Naive thymus-derived CD4-positive, alpha-beta T cell (primary cell): ENCODE results near the gene KRT80. TPM values are rescaled to one million over a fixed set of nuclear protein-coding genes. Genes with fewer than 3 reads are reported as not detected.
A peak's percentile ranks its signal among the peaks of the same experiment; 100 is the strongest.

ENCODE experiments used
- ATAC-seq: fragments of 150-1000 bp; cut with Tn5 transposase; 2 replicates; pipeline ENCODE4 v1.10.0; 2021; ENCODE audit warnings: mild to moderate bottlenecking, moderate library complexity
- CTCF ChIA-PET: fragments of 350-600 bp; sonication (Branson Sonifier 250); formaldehyde crosslinking; loops from one replicate; lab custom pipeline; 2021; ENCODE audit warnings: antibody characterized with exemption; lab: Charles Lee
- POLR2A ChIA-PET: fragments of 350-600 bp; sonication (Branson Sonifier 250); formaldehyde crosslinking; loops from one replicate; lab custom pipeline; 2021; ENCODE audit warnings: antibody characterized with exemption, inconsistent platforms; lab: Charles Lee
- DNase-seq, 9 donors: peaks; one replicate each; pipeline versions ENCODE4 v3.0.0 to v3.0.0-alpha.2; 2020 to 2022; ENCODE audit warnings: mixed read lengths in 1 of 9
- H3K27ac ChIP-seq: one replicate; pipeline ENCODE4 v1.7.0; 2013; ENCODE audit warnings: mild to moderate bottlenecking, low read depth, low read length, moderate library complexity
- H3K27me3 ChIP-seq, 2 donors: one replicate each; pipeline ENCODE4 v1.7.0; 2013; ENCODE audit warnings: low read length in 2 of 2, mild to moderate bottlenecking in 2 of 2, moderate library complexity in 2 of 2; ENCODE audit not compliant: control insufficient read depth in 2 of 2, insufficient read depth in 2 of 2
- H3K36me3 ChIP-seq, 3 experiments: 1 replicate in 2 of 3; 2 replicates in 1 of 3; pipeline ENCODE4 v1.7.0; 2013; ENCODE audit warnings: low read length in 3 of 3, mild to moderate bottlenecking in 3 of 3, moderate library complexity in 1 of 3; ENCODE audit not compliant: insufficient read depth in 3 of 3, control insufficient read depth in 2 of 3
- H3K4me1 ChIP-seq, 2 donors: one replicate each; pipeline ENCODE4 v1.7.0; 2013; ENCODE audit warnings: low read length in 2 of 2, mild to moderate bottlenecking in 2 of 2, moderate library complexity in 1 of 2; ENCODE audit not compliant: control insufficient read depth in 2 of 2, insufficient read depth in 2 of 2
- H3K4me3 ChIP-seq: 2 replicates; pipeline ENCODE4 v1.7.0; 2013; ENCODE audit warnings: mild to moderate bottlenecking, low read length
- H3K9me3 ChIP-seq, 3 experiments: 1 replicate in 2 of 3; 2 replicates in 1 of 3; pipeline ENCODE4 v1.7.0; 2013; ENCODE audit warnings: low read length in 3 of 3; ENCODE audit not compliant: control insufficient read depth in 2 of 3
- H3K27ac Mint-ChIP-seq, 9 donors: one replicate each; pipeline ENCODE4 v1.8.0; 2020 to 2022; ENCODE audit warnings: mixed read lengths in 9 of 9, mild to moderate bottlenecking in 8 of 9, moderate library complexity in 5 of 9, inconsistent platforms in 2 of 9
- H3K27me3 Mint-ChIP-seq, 5 donors: one replicate each; pipeline ENCODE4 v1.8.0; 2021 to 2022; ENCODE audit warnings: mixed read lengths in 5 of 5, mild to moderate bottlenecking in 1 of 5
- H3K36me3 Mint-ChIP-seq, 5 donors: one replicate each; pipeline ENCODE4 v1.8.0; 2020 to 2022; ENCODE audit warnings: mixed read lengths in 5 of 5, mild to moderate bottlenecking in 3 of 5, inconsistent platforms in 1 of 5
- H3K4me1 Mint-ChIP-seq, 7 donors: one replicate each; pipeline ENCODE4 v1.8.0; 2020 to 2022; ENCODE audit warnings: mixed read lengths in 7 of 7, mild to moderate bottlenecking in 3 of 7, inconsistent platforms in 1 of 7
- H3K4me3 Mint-ChIP-seq, 10 donors: one replicate each; pipeline ENCODE4 v1.8.0; 2020 to 2022; ENCODE audit warnings: mild to moderate bottlenecking in 10 of 10, mixed read lengths in 10 of 10, moderate library complexity in 6 of 10, inconsistent platforms in 2 of 10
- H3K9me3 Mint-ChIP-seq, 11 donors: one replicate each; pipeline ENCODE4 v1.8.0; 2020 to 2022; ENCODE audit warnings: mixed read lengths in 11 of 11, mild to moderate bottlenecking in 4 of 11, inconsistent platforms in 1 of 11, moderate library complexity in 1 of 11
- intact Hi-C, 2 donors: fragments of 100-400 bp; cut with micrococcal nuclease; formaldehyde crosslinking; loops; one replicate each; pipeline ENCODE4 v1.15.1; 2023
- polyA plus RNA-seq, 2 donors: library from polyadenylated mRNA; unstranded; fragments of 300-500 nt; fragmentation: Illumina TruSeq; gene quantifications; one replicate each; pipeline ENCODE4 v1.2.3, GENCODE V29; 2021
- total RNA-seq, 6 experiments: library from RNA in 5 of 6; stranded (reverse) in 5 of 6; gene quantifications; 1 replicate in 5 of 6; 2 replicates in 1 of 6; pipeline ENCODE4 v1.2.3 and lab custom pipeline; 2021 to 2026

KRT80 gene
- total and polyA plus RNA-seq, 7 experiments from 2014 or later: 0.12 TPM; not detected in 6

- intact Hi-C loops: loop anchor here in 1 of 2 donors (1.0 kb wide), 1 partner anchor 188 kb away; no protein-coding TSS in a partner anchor
- no peaks in the 10 kb centered on the region for H3K27me3 ChIP-seq
- H3K27ac ChIP-seq: no peak overlapping the region
- no peaks in the 10 kb centered on the region for H3K9me3 Mint-ChIP-seq
- no peaks in the 10 kb centered on the region for H3K4me1 ChIP-seq
- peaks cover 0 to 3% (median 0%) of the 10 kb centered on the region in 7 donors for H3K4me1 Mint-ChIP-seq
- H3K4me3 ChIP-seq: no peak overlapping the region
- no peak overlapping the region for H3K27ac Mint-ChIP-seq
- no peaks in the 10 kb centered on the region for H3K9me3 ChIP-seq
- no peak for DNase-seq
- H3K36me3 ChIP-seq: no peaks in the 10 kb centered on the region
- H3K27me3 Mint-ChIP-seq: peaks cover 0 to 16% (median 10%) of the 10 kb centered on the region in 5 donors
- CTCF ChIA-PET: interaction anchor here (1.0 to 2.3 kb wide), 5 partner anchors 17 to 189 kb away, joined by 3 to 15 read pairs (median 3); no protein-coding TSS in a partner anchor
- POLR2A ChIA-PET: no interaction called here
- H3K4me3 Mint-ChIP-seq: no peak overlapping the region
- no peak for ATAC-seq
- no peaks in the 10 kb centered on the region for H3K36me3 Mint-ChIP-seq
Measured at GRCh38 chr12:52139147-52139546, 52.7 kb downstream of the KRT80 start.

- no peak overlapping the region for H3K4me3 Mint-ChIP-seq
- DNase-seq: no peak
- Histone ChIP-seq H3K27me3 (no peaks in the 10 kb centered on the region), H3K4me3 (no peak overlapping the region), H3K27ac (no peak overlapping the region), H3K9me3 (no peaks in the 10 kb centered on the region), H3K36me3 (no peaks in the 10 kb centered on the region), H3K4me1 (no peaks in the 10 kb centered on the region)
- no peak overlapping the region for H3K27ac Mint-ChIP-seq
- intact Hi-C loops: no loop called here
- H3K4me1 Mint-ChIP-seq: peaks cover 0 to 2% (median 0%) of the 10 kb centered on the region in 7 donors
- no peak for ATAC-seq
- H3K9me3 Mint-ChIP-seq: no peaks in the 10 kb centered on the region
- peaks cover 0 to 16% (median 10%) of the 10 kb centered on the region in 5 donors for H3K27me3 Mint-ChIP-seq
- ChIA-PET POLR2A (no interaction called here), CTCF (no interaction called here)
- H3K36me3 Mint-ChIP-seq: no peaks in the 10 kb centered on the region
Measured at GRCh38 chr12:52137746-52138145, 54.1 kb downstream of the KRT80 start.

DNA sequence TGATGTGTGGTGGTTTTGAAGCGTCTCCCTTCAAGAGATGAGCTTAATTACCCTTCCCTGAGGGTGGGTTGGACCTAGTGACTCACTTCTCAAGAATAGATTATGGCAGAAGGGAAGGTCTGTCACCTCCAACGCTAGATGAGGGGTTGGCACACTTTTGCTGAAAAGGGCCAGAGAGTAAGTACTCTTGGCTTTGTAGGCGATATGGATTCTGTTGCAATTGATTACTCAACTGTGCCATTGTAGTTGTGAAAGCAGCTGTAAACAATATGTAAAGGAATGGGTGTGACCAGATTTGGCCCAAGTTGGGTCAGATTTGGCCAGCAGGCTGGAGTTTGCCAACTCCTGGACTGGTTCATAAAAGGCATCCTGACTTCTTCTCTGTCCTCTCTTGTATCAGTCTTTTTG lies 59.1 kb downstream of the KRT80 start:
- Histone ChIP-seq H3K9me3 (no peaks in the 10 kb centered on the region), H3K36me3 (no peaks in the 10 kb centered on the region), H3K27me3 (no peaks in the 10 kb centered on the region), H3K27ac (no peak overlapping the region), H3K4me1 (no peaks in the 10 kb centered on the region), H3K4me3 (no peak overlapping the region)
- Mint-ChIP-seq H3K27me3 (peaks cover 0 to 21% (median 8%) of the 10 kb centered on the region in 5 donors), H3K27ac (no peak overlapping the region), H3K4me1 (no peaks in the 10 kb centered on the region), H3K36me3 (no peaks in the 10 kb centered on the region), H3K4me3 (no peak overlapping the region), H3K9me3 (no peaks in the 10 kb centered on the region)
- ChIA-PET POLR2A (no interaction called here), CTCF (interaction anchor here (0.5 to 1.6 kb wide), 2 partner anchors 107 to 151 kb away, joined by 3 to 6 read pairs; no protein-coding TSS in a partner anchor)
- DNase-seq (peak in 1 of 9 donors; percentile 2), ATAC-seq (peak; percentile 41)
- intact Hi-C loops: no loop called here

- ATAC-seq: no peak
- no peak overlapping the region for H3K27ac Mint-ChIP-seq
- no peaks in the 10 kb centered on the region for H3K4me1 Mint-ChIP-seq
- Histone ChIP-seq H3K9me3 (no peaks in the 10 kb centered on the region), H3K27me3 (no peaks in the 10 kb centered on the region), H3K27ac (no peak overlapping the region), H3K36me3 (no peaks in the 10 kb centered on the region), H3K4me3 (no peak overlapping the region), H3K4me1 (no peaks in the 10 kb centered on the region)
- peaks cover 5 to 25% (median 9%) of the 10 kb centered on the region in 5 donors for H3K27me3 Mint-ChIP-seq
- H3K4me3 Mint-ChIP-seq: no peak overlapping the region
- H3K36me3 Mint-ChIP-seq: peaks cover 0 to 4% (median 0%) of the 10 kb centered on the region in 5 donors
- intact Hi-C loops: no loop called here
- POLR2A ChIA-PET: no interaction called here
- CTCF ChIA-PET: interaction anchor here (1.0 kb wide), 1 partner anchor 105 kb away, joined by 3 read pairs; no protein-coding TSS in a partner anchor
- DNase-seq: peak in 1 of 9 donors; percentile 3
- H3K9me3 Mint-ChIP-seq: no peaks in the 10 kb centered on the region
Measured at GRCh38 chr12:52130711-52131110, 61.1 kb downstream of the KRT80 start.

GRCh38 chr12:52127683-52128450 lies 63.9 kb downstream of the KRT80 start:
- intact Hi-C loops: no loop called here
- ChIA-PET POLR2A (no interaction called here), CTCF (interaction anchor here (1.1 to 1.8 kb wide), 3 partner anchors 8 to 103 kb away, joined by 3 to 7 read pairs (median 3); no protein-coding TSS in a partner anchor)
- H3K36me3 ChIP-seq: no peaks in the 10 kb centered on the region
- no peaks in the 10 kb centered on the region for H3K4me1 ChIP-seq
- H3K4me1 Mint-ChIP-seq: no peaks in the 10 kb centered on the region
- H3K27ac Mint-ChIP-seq: no peak overlapping the region
- peaks cover 0 to 4% (median 0%) of the 10 kb centered on the region in 5 donors for H3K36me3 Mint-ChIP-seq
- DNase-seq: no peak
- H3K9me3 ChIP-seq: no peaks in the 10 kb centered on the region
- H3K4me3 ChIP-seq: no peak overlapping the region
- H3K4me3 Mint-ChIP-seq: no peak overlapping the region
- H3K27ac ChIP-seq: no peak overlapping the region
- H3K27me3 Mint-ChIP-seq: peaks cover 6 to 32% (median 14%) of the 10 kb centered on the region in 5 donors
- no peak for ATAC-seq
- H3K27me3 ChIP-seq: no peaks in the 10 kb centered on the region
- H3K9me3 Mint-ChIP-seq: no peaks in the 10 kb centered on the region

DNA sequence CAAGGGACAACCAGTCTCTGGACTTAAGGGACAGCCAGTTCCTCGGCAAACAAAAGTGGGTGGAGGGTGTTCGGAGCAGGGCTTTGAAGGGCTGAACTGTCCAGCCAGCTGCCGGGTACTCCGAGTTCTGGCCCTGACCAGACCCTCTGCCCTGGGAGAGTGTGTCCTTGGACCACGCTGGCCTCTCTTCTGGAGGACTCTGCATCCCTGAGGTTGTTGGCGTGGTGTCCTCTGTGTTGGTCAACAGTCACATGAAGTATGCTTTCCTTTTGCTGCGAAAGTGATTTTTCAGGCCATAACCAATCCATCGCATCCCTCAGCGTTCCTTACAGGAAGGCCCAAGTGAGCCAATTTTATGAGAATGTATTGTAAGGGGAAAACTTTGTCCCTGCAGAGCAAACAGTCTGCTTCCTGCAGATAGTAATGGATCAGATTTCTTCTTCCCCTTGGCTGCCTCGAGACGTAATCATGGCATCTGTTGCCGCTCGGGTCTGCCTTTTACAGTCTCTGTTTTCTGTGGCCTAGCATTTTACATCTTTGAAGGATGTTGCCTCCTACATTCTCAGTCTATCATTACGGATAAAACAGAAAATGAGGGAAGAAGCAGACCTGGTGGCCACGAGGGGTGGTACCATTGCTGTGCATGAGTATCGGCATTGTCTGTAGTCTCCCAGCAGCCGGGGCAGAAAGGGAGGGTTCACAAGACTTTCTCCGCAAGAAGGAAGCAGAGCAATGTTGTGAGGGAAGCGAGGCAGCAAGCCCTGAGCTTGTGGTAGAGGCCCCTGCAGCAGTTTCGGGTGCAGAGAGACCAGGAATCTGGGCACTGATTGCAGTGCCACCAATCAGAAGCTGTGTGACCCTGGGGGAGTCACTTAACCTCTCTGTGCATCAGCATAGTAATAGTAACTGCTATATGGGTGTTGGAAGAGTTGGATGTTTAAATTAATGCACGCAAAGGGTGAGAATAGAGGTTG lies 64.9 kb downstream of the KRT80 start:
- no peaks in the 10 kb centered on the region for H3K9me3 ChIP-seq
- intact Hi-C loops: no loop called here
- Mint-ChIP-seq H3K27me3 (peaks cover 7 to 31% (median 19%) of the 10 kb centered on the region in 5 donors), H3K27ac (no peak overlapping the region), H3K4me3 (no peak overlapping the region), H3K36me3 (peaks cover 0 to 4% (median 0%) of the 10 kb centered on the region in 5 donors), H3K4me1 (peaks cover 0 to 5% (median under 1%) of the 10 kb centered on the region in 7 donors), H3K9me3 (no peaks in the 10 kb centered on the region)
- H3K4me1 ChIP-seq: no peaks in the 10 kb centered on the region
- DNase-seq (no peak), ATAC-seq (no peak)
- no peak overlapping the region for H3K4me3 ChIP-seq
- ChIA-PET POLR2A (no interaction called here), CTCF (interaction anchor here (1.1 to 1.8 kb wide), 3 partner anchors 14 to 205 kb away, joined by 3 to 7 read pairs (median 3); no protein-coding TSS in a partner anchor)
- H3K27me3 ChIP-seq: no peaks in the 10 kb centered on the region
- no peaks in the 10 kb centered on the region for H3K36me3 ChIP-seq
- H3K27ac ChIP-seq: no peak overlapping the region
